ENCODE measurements around the gene RNF145.
"Not testable (repeated sequence)": the region's sequence is repeated elsewhere in the genome, so short reads cannot be mapped to it uniquely, and the experiment has no call there.

Gene RNF145

DNA sequence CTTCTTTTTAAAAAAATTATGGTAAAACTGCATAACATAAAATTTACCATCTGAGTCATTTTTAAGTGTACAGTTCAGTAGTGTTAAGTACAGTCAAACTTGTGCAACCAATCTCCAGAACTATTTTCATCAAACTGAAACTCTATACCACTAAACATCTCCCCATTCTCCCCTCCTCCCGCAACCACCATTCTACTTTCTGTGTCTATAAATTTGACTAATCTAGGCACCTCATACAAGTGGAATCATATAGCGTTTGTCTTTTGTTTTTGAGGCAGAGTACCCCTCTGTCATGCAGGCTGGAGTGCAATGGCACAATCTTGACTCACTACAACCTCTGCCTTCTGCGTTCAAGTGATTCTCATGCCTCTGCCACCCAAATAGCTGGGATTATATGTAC lies 85.7 kb downstream of the RNF145 start:
- Histone ChIP-seq H3K27ac (ENCODE audit: low read depth, low read length) (no peak overlapping the region), H3K9ac (ENCODE audit: low read depth in 1 of 2, low read length in 2 of 2) (no peak overlapping the region), H3K9me3 (ENCODE audit: control insufficient read depth in 1 of 2, low read length in 2 of 2) (no peaks in the 10 kb centered on the region), H3K36me3 (ENCODE audit: control insufficient read depth in 1 of 2, insufficient read depth in 2 of 2, low read length in 2 of 2) (no peaks in the 10 kb centered on the region), H3K4me1 (ENCODE audit: control insufficient read depth in 1 of 2, insufficient read depth in 2 of 2, low read length in 2 of 2) (no peaks in the 10 kb centered on the region), H3K4me3 (ENCODE audit: low read depth in 1 of 2, low read length in 2 of 2) (no peak overlapping the region), H3K27me3 (ENCODE audit: control insufficient read depth in 1 of 2, insufficient read depth in 2 of 2, low read length in 2 of 2) (no peaks in the 10 kb centered on the region)

DNA sequence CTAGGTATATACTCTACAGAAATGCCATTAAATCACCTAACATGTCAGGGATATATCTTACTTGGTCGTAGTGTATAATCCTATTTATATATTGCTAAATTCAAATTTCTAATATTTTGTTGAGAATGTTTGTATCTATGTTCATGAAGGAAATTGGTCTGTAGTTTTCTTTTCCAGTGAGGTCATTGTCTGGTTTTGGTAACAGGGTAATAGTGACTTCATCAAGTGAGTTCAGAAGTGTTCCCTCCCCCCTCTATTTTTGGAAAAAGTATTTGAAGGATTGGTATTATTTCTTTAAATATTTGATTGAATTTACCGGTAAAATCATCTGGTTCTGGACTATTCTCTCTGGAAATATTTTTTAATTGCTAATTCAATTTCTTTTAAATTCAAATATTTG lies 86.2 kb downstream of the RNF145 start:
- Histone ChIP-seq H3K4me1 (ENCODE audit: control insufficient read depth in 1 of 2, insufficient read depth in 2 of 2, low read length in 2 of 2) (no peaks in the 10 kb centered on the region), H3K27me3 (ENCODE audit: control insufficient read depth in 1 of 2, insufficient read depth in 2 of 2, low read length in 2 of 2) (no peaks in the 10 kb centered on the region), H3K27ac (ENCODE audit: low read depth, low read length) (no peak overlapping the region), H3K9ac (ENCODE audit: low read depth in 1 of 2, low read length in 2 of 2) (no peak overlapping the region), H3K4me3 (ENCODE audit: low read depth in 1 of 2, low read length in 2 of 2) (no peak overlapping the region), H3K9me3 (ENCODE audit: control insufficient read depth in 1 of 2, low read length in 2 of 2) (no peaks in the 10 kb centered on the region), H3K36me3 (ENCODE audit: control insufficient read depth in 1 of 2, insufficient read depth in 2 of 2, low read length in 2 of 2) (no peaks in the 10 kb centered on the region)

DNA sequence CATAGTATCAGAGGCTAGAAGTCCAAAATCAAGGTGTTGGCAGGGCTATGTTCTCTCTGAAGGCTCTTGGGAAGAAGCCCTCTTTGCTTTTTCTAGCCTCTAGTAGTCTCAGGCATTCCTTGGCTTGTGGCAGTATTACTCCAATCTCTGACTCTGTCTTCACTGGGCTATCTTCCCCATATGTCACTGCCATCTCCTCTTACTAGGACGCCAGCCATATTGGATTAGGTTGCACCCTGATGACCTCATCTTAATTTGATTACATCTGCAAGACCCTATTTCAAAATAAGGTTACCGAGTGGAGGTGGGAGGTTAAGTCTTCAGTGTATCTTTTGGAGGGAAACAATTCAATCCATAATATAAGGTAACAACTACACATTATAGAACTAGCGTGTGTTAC lies 88.3 kb downstream of the RNF145 start:
- Histone ChIP-seq H3K4me3 (ENCODE audit: low read depth in 1 of 2, low read length in 2 of 2) (no peak overlapping the region), H3K9ac (ENCODE audit: low read depth in 1 of 2, low read length in 2 of 2) (no peak overlapping the region), H3K27ac (ENCODE audit: low read depth, low read length) (no peak overlapping the region), H3K27me3 (ENCODE audit: control insufficient read depth in 1 of 2, insufficient read depth in 2 of 2, low read length in 2 of 2) (no peaks in the 10 kb centered on the region), H3K9me3 (ENCODE audit: control insufficient read depth in 1 of 2, low read length in 2 of 2) (no peaks in the 10 kb centered on the region), H3K4me1 (ENCODE audit: control insufficient read depth in 1 of 2, insufficient read depth in 2 of 2, low read length in 2 of 2) (no peaks in the 10 kb centered on the region), H3K36me3 (ENCODE audit: control insufficient read depth in 1 of 2, insufficient read depth in 2 of 2, low read length in 2 of 2) (no peaks in the 10 kb centered on the region)

DNA sequence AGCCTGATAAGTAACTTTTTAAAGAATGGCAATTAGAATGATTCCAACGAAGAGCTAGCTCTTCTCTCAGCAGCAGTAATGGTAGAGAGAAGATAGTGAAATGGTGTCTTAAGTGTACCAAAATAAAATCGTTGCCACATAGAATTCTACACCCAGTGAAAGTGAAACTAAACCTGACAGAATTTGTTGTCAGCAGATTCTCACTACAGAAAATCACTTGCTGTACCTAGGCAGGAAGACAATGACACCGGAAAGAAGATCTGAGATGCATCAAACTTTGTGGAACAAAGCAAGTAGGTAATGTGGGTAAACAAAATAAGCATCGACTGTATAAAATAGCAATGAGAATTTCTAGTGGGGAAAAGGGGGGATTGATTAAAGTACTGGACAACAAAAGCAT lies 88.9 kb downstream of the RNF145 start:
- Histone ChIP-seq H3K36me3 (ENCODE audit: control insufficient read depth in 1 of 2, insufficient read depth in 2 of 2, low read length in 2 of 2) (no peaks in the 10 kb centered on the region), H3K9ac (ENCODE audit: low read depth in 1 of 2, low read length in 2 of 2) (no peak overlapping the region), H3K4me3 (ENCODE audit: low read depth in 1 of 2, low read length in 2 of 2) (no peak overlapping the region), H3K27me3 (ENCODE audit: control insufficient read depth in 1 of 2, insufficient read depth in 2 of 2, low read length in 2 of 2) (no peaks in the 10 kb centered on the region), H3K9me3 (ENCODE audit: control insufficient read depth in 1 of 2, low read length in 2 of 2) (no peaks in the 10 kb centered on the region), H3K27ac (ENCODE audit: low read depth, low read length) (no peak overlapping the region), H3K4me1 (ENCODE audit: control insufficient read depth in 1 of 2, insufficient read depth in 2 of 2, low read length in 2 of 2) (no peaks in the 10 kb centered on the region)

DNA sequence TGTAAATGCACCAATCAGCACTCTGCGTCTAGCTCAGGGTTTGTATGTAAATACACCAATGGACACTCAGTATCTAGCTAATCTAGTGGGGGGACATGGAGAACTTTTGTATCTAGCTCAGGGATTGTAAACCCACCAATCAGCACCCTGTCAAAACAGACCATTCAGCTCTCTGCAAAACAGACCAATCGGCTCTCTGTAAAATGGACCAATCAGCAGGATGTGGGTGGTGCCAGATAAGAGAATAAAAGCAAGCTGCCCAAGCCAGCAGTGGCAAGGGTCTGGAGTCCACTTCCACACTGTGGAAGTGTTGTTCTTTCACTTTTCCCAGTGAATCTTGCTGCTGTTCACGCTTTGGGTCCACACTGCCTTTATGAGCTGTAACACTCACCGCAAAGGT lies 89.5 kb downstream of the RNF145 start:
- not testable (repeated sequence) for H3K9ac ChIP-seq (ENCODE audit: low read depth in 1 of 2, low read length in 2 of 2); H3K36me3 ChIP-seq (ENCODE audit: control insufficient read depth in 1 of 2, insufficient read depth in 2 of 2, low read length in 2 of 2); H3K4me3 ChIP-seq (ENCODE audit: low read depth in 1 of 2, low read length in 2 of 2); H3K27me3 ChIP-seq (ENCODE audit: control insufficient read depth in 1 of 2, insufficient read depth in 2 of 2, low read length in 2 of 2); H3K9me3 ChIP-seq (ENCODE audit: control insufficient read depth in 1 of 2, low read length in 2 of 2); H3K27ac ChIP-seq (ENCODE audit: low read depth, low read length); H3K4me1 ChIP-seq (ENCODE audit: control insufficient read depth in 1 of 2, insufficient read depth in 2 of 2, low read length in 2 of 2)

DNA sequence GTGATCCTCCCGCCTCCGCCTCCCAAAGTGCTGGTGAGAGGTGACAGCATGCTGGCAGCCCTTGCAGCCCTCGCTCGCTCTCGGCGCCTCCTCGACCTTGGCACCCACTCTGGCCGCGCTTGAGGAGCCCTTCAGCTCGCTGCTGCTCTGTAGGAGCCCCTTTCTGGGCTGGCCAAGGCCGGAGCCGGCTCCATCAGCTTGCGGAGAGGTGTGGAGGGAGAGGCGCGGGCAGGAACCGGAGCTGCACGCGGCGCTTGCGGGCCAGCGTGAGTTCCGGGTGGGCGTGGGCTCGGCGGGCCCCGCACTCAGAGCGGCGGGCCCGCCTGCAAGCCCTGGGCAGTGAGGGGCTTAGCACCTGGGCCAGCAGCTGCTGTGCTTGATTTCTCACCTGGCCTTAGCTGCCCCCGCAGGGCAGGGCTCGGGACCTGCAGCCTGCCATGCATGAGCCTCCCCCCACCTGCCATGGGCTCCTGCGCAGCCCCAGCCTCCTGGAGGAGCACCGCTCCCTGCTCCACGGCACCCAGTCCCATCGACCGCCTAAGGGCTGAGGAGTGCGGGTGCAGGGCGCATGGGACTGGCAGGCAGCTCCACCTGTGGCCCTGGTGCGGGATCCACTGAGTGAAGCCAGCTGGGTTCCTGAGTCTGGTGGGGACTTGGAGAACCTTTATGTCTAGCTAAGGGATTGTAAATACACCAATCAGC lies 90.2 kb downstream of the RNF145 start:
- H3K4me1 ChIP-seq (ENCODE audit: control insufficient read depth in 1 of 2, insufficient read depth in 2 of 2, low read length in 2 of 2); H3K9me3 ChIP-seq (ENCODE audit: control insufficient read depth in 1 of 2, low read length in 2 of 2); H3K9ac ChIP-seq (ENCODE audit: low read depth in 1 of 2, low read length in 2 of 2); H3K27me3 ChIP-seq (ENCODE audit: control insufficient read depth in 1 of 2, insufficient read depth in 2 of 2, low read length in 2 of 2); H3K4me3 ChIP-seq (ENCODE audit: low read depth in 1 of 2, low read length in 2 of 2); H3K27ac ChIP-seq (ENCODE audit: low read depth, low read length); H3K36me3 ChIP-seq (ENCODE audit: control insufficient read depth in 1 of 2, insufficient read depth in 2 of 2, low read length in 2 of 2): not testable (repeated sequence)

DNA sequence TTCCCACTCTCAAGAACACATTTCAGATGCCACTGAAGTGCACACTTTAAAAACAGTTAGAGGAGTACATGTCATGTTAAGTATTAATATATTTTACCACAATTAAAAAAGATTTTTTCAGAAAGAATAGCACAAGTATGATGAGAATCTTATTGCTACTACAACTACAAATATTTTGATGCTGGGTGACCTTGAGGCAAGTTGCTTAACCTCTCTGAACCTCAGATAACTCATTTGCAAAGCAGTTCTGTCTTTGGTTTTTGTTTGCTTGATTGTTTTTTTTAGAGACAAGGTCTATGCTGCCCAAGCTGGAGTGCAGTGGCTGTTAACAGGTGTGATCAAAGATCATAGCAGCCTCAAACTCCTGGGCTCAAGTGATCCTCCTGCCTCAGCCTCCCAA lies 95.9 kb downstream of the RNF145 start:
- no peak overlapping the region for H3K27ac ChIP-seq (ENCODE audit: low read depth, low read length)
- H3K4me3 ChIP-seq (ENCODE audit: low read depth in 1 of 2, low read length in 2 of 2) = no peak overlapping the region
- H3K27me3 ChIP-seq (ENCODE audit: control insufficient read depth in 1 of 2, insufficient read depth in 2 of 2, low read length in 2 of 2) = peaks cover 4 to 10% of the 10 kb centered on the region in 2 donors
- H3K36me3 ChIP-seq (ENCODE audit: control insufficient read depth in 1 of 2, insufficient read depth in 2 of 2, low read length in 2 of 2) = no peaks in the 10 kb centered on the region
- H3K9me3 ChIP-seq (ENCODE audit: control insufficient read depth in 1 of 2, low read length in 2 of 2) = no peaks in the 10 kb centered on the region
- H3K9ac ChIP-seq (ENCODE audit: low read depth in 1 of 2, low read length in 2 of 2) = no peak overlapping the region
- no peaks in the 10 kb centered on the region for H3K4me1 ChIP-seq (ENCODE audit: control insufficient read depth in 1 of 2, insufficient read depth in 2 of 2, low read length in 2 of 2)

DNA sequence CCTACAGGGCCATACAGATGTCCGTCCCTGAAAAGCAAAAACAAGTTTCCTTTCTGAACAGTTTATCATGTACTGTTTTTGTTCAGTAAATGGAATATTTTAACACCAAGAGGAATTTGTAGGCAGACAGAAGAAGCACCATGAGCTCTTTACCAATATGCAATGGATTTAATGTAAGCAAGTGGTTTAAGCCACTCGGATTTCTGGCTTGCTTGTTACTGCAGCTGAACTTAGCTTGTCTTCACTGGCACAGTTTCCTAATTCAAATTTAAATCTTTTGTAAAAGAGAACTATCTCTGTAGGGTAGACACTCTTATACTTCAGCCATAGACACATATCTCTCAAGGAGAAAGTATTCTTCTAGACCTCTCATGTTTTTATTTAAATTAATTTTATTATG lies 96.9 kb downstream of the RNF145 start:
- no peak overlapping the region for H3K9ac ChIP-seq (ENCODE audit: low read depth in 1 of 2, low read length in 2 of 2)
- H3K27ac ChIP-seq (ENCODE audit: low read depth, low read length) = no peak overlapping the region
- H3K4me3 ChIP-seq (ENCODE audit: low read depth in 1 of 2, low read length in 2 of 2) = no peak overlapping the region
- no peaks in the 10 kb centered on the region for H3K9me3 ChIP-seq (ENCODE audit: control insufficient read depth in 1 of 2, low read length in 2 of 2)
- H3K36me3 ChIP-seq (ENCODE audit: control insufficient read depth in 1 of 2, insufficient read depth in 2 of 2, low read length in 2 of 2) = no peaks in the 10 kb centered on the region
- peaks cover 5 to 14% of the 10 kb centered on the region in 2 donors for H3K27me3 ChIP-seq (ENCODE audit: control insufficient read depth in 1 of 2, insufficient read depth in 2 of 2, low read length in 2 of 2)
- no peaks in the 10 kb centered on the region for H3K4me1 ChIP-seq (ENCODE audit: control insufficient read depth in 1 of 2, insufficient read depth in 2 of 2, low read length in 2 of 2)
